Measurements from ENCODE around the gene CDK5.

The CDK5 gene

DNA sequence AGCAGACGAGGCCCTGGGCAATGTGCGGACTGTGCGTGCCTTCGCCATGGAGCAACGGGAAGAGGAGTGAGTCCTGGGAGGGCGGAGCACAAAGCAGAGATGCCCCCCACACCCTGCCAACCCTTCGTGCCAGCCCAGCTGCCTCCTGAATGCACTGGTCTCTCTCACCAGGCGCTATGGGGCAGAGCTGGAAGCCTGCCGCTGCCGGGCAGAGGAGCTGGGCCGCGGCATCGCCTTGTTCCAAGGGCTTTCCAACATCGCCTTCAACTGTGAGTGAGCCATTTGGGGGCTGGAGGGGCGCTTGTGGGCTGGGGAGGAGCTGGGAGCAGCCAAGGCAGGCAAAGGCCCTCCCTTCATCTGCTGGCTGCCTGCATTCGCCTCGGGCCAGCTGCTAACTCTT lies 21.8 kb downstream of the CDK5 start:
- DNase-seq (ENCODE audit: low read depth): no peak
- TF ChIP-seq, protein P1, sequence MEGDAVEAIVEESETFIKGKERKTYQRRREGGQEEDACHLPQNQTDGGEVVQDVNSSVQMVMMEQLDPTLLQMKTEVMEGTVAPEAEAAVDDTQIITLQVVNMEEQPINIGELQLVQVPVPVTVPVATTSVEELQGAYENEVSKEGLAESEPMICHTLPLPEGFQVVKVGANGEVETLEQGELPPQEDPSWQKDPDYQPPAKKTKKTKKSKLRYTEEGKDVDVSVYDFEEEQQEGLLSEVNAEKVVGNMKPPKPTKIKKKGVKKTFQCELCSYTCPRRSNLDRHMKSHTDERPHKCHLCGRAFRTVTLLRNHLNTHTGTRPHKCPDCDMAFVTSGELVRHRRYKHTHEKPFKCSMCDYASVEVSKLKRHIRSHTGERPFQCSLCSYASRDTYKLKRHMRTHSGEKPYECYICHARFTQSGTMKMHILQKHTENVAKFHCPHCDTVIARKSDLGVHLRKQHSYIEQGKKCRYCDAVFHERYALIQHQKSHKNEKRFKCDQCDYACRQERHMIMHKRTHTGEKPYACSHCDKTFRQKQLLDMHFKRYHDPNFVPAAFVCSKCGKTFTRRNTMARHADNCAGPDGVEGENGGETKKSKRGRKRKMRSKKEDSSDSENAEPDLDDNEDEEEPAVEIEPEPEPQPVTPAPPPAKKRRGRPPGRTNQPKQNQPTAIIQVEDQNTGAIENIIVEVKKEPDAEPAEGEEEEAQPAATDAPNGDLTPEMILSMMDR (conservative IDR thresholded peaks at IDR 0.05; ENCODE audit: low read depth, low read length): no peak

DNA sequence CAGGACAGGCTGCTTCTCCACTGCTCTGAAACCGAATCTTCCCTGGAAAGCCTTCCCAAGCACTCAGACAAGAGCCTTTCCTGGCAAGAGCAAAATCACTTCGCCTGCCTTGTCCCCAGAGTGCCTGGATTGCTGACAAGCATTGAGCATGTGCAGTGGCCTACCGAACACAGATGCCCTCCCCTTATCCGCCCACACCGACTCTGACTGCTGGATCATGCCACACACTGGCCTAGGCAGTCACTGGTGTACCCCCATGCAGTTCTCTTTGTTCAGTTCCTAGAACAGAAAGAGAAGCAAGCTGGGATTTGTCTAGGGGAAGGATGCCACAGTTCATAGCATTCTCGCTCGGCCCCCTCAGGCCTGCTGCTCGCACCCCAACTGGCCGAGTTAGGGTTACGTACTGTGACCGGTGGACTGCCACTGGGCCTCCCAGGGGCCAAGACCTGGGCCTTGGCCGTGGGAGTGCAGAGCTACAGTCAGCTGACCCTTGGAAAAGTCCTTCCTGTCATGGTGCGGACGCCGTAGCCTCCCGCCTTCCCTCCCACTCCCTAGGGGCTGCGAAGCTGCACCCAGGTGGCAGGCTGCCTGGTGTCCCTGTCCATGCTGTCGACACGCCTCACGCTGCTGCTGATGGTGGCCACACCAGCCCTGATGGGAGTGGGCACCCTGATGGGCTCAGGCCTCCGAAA lies 22.5 kb downstream of the CDK5 start:
- no peak for DNase-seq (ENCODE audit: low read depth)
- no peak overlapping the region for H3K4me3 ChIP-seq (ENCODE audit: low read length)
- TF ChIP-seq, protein P1 (conservative IDR thresholded peaks at IDR 0.05; ENCODE audit: low read depth, low read length): no peak

More for the DNA sequence above, 21.8 kb downstream of the CDK5 start:
- no peak overlapping the region for H3K4me3 ChIP-seq (ENCODE audit: low read length)

DNA sequence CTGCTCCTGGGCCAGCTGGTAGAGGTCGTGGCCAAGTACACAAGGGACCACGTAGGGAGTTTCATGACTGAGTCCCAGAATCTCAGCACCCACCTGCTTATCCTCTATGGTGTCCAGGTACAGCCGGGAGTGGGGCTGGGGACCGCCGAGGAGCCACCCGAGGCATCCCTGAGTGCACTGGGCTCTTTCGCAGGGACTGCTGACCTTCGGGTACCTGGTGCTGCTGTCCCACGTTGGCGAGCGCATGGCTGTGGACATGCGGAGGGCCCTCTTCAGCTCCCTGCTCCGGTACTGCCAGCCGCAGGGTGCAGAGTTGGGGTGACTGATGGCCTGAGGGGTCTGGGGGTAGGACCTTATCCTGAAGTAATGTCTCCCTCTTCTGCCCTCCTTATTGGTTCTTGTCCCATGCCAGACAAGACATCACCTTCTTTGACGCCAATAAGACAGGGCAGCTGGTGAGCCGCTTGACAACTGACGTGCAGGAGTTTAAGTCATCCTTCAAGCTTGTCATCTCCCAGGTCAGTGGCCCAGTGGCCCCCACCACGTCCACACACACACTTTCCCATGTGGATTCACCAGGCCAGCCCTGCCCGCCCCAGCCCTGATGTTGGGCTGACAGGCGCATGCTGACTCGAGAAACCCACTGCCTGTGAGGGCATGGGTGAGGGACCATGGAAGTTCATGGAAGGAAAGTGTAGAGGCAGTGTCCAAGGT lies 23.2 kb downstream of the CDK5 start:
- DNase-seq (ENCODE audit: low read depth): no peak
- no peak overlapping the region for H3K4me3 ChIP-seq (ENCODE audit: low read length)
- TF ChIP-seq, protein P1 (conservative IDR thresholded peaks at IDR 0.05; ENCODE audit: low read depth, low read length): no peak

GRCh38 chr7:151033864-151034249 lies 23.8 kb downstream of the CDK5 start:
- H3K4me3 ChIP-seq (ENCODE audit: low read length): no peak overlapping the region
- TF ChIP-seq, protein P1 (conservative IDR thresholded peaks at IDR 0.05; ENCODE audit: low read depth, low read length): no peak
- DNase-seq (ENCODE audit: low read depth): no peak

DNA sequence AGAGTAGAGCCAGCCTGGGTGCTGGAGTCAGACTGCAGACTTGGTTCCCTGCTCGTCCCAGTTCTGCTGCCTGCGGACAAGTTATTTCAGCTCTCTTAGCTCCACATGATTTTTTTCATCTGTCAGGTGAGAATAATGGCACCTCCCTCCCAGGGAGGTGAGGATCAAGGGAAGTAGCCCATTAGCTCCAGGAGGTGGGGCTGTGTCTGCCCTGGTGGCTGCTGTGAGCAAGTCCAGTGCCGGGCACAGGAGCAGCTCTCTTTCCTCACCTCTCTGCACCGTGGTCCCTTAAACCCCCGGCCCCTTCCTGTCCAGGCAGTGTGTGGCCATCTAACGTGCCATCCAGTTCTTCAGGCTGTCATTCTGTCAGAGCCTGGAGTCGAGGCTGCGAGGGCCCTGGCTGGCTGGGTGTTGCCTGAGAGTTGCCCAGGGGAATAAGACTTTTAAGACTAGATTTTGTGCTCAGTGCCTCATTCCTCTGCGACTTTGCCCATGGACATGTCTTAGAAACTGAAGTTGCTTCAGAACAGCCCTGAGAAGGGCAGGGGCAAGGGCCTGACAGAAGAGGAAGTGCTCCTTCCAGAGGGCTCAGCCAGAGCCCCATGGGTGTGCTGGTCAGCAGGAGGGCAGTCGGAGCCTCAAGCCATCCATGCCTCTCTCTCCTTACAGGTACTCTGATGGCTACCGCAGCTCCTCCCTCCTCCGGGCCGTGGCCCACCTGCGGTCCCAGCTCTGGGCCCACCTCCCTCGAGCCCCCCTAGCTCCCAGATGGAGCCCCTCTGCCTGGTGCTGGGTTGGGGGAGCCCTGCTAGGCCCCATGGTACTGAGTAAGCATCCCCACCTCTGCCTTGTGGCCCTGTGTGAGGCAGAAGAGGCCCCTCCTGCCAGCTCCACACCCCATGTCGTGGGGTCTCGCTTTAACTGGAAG lies 24.5 kb downstream of the CDK5 start:
- no peak for DNase-seq (ENCODE audit: low read depth)
- TF ChIP-seq, protein P1 (conservative IDR thresholded peaks at IDR 0.05; ENCODE audit: low read depth, low read length): no peak
- H3K4me3 ChIP-seq (ENCODE audit: low read length): no peak overlapping the region

GRCh38 chr7:151031011-151031410 lies 26.7 kb downstream of the CDK5 start:
- no peak overlapping the region for H3K4me3 ChIP-seq (ENCODE audit: low read length)
- TF ChIP-seq, protein P1 (conservative IDR thresholded peaks at IDR 0.05; ENCODE audit: low read depth, low read length): no peak
- DNase-seq (ENCODE audit: low read depth): no peak

Measured in retinal pigment epithelial cell (primary cell).